NCI-H774 (cell line): ENCODE data around the gene PYGM.

Experiments used
- DNase-seq: peaks from one replicate; lab custom pipeline; 2025; lab: John Stamatoyannopoulos, UW

PYGM gene

GRCh38 chr11:64753380-64754123 lies 6.2 kb downstream of the PYGM start:
- no peak for DNase-seq

DNA sequence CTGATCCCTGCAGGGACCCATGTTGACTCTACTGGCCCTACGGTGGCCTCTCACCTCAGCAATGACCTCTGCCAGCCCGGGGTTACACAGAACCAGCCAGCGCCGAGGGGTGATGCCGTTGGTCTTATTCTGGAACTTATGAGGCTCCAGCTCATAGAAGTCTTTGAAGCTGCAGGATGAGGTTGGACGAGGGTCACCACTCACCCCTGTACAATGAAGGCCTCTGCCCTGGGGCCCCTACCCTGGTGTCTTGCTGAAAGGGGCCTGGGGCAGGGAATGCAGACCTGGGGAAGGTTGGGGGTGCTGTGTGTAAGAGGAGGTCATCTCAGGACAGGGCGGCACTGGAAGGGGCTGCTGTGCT lies 6.8 kb downstream of the PYGM start:
- DNase-seq = no peak

GRCh38 chr11:64752175-64752970 lies 7.4 kb downstream of the PYGM start:
- DNase-seq = no peak

DNA sequence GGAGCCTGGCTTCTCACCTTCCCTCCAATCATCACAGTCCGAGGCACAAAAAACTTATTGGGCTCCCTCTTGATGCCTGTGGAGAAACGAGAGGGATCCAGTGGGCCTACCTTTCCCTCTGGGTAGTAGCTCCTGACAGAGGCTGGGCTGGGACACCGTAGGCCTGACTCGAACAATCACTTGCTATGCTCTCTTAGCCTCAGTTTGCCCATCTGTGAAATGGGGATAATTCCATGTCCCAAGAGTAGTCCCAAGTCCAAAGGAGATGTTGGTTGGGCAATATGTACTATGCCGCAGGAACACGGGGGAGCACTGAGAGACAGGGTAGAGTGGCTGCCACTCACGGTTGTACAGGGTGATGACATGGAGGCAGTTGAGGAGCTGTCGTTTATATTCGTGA lies 8.2 kb downstream of the PYGM start:
- no peak for DNase-seq

DNA sequence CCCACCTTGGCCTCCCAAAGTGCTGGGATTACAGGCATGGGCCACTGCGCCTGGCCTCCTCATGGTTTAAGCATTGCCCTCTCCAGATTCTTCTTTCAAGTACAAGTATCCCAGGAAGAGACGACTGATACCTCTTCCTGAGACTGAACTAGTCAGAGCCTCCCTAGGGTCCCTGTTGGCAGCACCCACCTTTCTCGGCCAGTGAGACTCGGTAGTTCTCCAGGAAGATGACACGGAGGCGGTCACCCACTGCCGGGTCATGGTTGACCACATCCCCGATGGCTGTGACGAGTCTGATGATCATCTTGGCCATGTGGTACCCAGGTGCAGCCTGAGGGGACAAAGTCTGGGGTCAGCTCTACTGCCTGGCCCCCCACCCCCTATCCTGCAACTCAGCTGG lies 8.6 kb downstream of the PYGM start:
- DNase-seq = no peak

DNA sequence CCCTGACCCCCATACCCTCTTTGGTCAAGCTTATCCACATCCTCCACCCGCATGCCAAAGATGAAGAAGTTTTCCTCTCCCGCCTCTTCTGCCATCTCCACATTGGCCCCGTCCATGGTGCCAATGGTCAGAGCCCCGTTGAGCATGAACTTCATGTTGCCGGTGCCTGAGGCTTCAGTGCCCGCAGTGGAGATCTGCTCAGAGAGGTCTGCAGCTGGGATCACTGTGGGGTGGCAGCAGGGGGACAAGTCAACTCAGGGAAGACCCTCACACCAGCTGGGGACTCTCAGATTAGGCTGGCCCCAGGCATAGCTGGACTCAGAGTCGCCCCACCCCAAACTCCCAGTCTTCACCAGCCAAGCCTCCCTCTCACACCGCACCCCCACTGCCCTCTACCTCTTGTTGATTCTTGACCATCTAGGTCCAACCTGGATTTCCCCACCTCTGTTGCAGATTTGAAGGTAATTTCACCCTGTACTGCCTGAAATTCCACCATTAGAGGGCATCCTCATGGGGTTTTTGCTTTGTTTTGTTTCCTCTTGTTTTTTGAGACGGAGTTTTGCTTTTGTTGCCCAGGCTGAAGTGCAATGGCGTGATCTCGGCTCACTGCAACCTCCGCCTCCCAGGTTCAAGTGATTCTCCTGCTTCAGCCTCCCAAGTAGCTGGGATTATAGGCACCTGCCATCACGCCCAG lies 9.3 kb downstream of the PYGM start:
- DNase-seq = no peak

DNA sequence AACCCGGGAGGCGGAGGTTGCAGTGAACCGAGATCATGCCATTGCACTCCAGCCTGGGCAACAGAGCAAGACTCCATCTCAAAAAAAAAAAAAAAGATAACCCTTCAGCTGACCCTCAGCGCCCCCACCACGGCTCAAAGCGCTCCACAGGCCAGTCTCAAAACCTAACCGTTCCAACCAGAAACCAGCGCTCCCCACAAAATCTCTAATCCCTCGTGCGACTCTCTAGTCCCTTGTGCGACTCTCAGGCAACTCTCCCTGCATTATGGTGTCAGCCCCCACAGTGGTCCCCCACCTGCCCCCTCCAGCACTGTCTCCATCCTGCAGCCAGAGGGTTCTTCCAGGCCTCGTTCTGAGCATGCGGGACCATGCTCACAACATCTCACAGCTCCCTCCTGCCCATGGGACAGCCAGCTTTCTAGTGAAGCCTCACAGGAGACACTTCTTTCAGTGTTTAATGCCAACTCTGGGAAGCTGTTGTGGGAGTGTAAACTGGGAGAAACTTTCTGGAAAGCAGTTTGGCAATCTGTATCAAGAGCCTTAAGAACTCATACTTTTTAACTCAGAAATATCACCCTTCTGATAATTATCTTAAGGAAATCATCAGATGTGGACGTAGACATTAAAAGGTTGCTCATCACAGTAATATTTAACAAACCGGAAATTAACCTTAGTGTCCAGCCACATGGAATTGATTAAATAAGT lies 11.7 kb downstream of the PYGM start:
- DNase-seq = no peak

DNA sequence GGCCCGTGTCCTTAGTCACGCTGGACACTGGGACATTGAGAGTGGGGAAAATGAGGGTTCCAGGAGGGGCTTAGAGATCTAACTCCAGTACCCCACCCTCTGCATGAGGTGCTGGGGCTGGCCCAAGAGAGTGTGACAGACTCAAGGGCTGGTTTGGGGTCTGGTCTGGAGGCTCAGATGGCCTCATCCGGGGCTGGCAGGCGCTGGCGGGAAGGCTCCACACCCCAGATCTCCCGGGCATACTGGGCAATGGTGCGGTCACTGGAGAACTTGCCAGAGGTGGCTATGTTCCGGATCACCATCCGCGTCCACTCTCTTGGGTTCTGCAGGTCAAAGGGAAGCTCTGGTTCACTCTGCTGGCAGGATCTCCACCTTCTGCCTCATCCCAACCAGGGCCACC lies 13.3 kb downstream of the PYGM start:
- DNase-seq = no peak

- no peak for DNase-seq
Observed at GRCh38 chr11:64745521-64746328, 14.0 kb downstream of the PYGM start.

- DNase-seq = no peak
Observed at GRCh38 chr11:64745189-64745520, 14.6 kb downstream of the PYGM start.

DNA sequence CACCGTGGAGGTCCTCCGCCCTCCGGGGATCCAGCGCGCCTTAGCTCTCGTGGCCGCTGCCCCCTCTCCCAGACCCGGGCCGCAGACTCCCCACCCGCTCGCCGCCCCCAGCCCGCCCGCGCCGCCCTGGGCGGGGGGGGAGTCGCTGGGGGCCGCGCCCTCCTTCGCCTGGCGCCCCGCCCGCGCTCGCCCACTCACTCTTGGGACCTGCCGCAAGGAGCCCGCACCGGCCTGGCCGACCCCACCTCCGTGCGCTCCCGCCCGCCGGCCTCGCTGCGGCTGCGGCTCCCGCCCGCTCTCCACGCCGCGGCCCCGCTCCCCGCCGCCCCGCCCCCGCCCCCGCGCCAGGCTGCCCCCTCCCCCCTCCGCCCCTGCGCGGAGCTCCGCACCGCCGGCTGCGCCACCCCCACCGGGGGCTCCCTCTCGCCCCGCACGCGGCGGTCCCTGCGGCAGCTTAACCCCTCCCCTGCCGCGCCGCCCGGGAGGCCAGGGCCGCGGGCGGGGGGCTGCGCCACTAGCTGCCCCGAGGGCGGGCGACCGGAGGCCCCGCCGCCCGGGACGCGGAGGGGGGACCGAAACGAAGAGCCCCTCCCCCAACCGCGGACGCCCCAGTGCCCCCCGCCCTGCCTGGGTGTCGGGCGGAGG lies 15.1 kb downstream of the PYGM start:
- DNase-seq = no peak

- DNase-seq = no peak
Observed at GRCh38 chr11:64743591-64744543, 15.9 kb downstream of the PYGM start, which contains the start of gene RASGRP2. Gene RASGRP2 (minus strand): TSS chr11:64744142. CDS start chr11:64742866, 1,276 bp downstream.

- no peak for DNase-seq
Observed at GRCh38 chr11:64742889-64743590, 16.7 kb downstream of the PYGM start.

DNA sequence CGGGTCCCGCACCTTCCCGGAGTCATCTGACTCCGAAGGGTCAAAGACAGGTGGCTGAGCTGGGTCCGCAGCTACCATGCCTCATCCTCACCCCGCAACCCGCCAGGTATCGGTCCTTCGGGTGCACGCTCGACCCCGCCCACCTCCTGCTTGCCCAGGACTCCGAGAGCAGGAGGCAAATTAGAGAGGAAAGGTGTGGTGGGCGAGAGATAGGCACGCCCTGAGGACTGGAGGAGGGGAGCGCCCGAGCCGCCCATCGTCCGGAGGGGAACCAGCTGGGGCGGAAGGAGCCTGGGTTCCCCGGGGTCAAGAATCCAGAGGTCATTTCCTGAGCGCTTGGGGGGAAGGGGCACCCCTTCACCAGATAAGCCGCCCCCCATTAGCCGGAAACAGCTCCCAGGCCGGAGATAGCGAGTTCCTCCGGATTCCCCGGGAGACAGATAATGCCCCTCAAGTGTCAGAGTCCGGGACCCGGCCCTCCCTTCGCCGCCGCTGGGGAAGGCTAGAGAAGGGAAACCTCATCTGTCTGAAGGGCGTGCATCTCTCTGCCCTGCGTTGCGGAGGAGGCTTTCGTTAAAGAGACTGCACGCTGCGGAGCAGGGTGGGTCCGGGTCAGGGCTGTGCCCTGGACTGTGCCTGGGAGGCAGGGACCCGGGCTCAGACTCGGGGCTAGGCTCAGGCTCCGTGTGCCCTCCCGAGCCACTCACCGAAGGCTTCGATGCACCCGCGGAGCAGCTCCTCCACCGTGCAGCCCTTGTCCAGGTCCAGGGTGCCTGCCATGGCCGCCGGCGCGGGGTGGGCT lies 17.5 kb downstream of the PYGM start:
- DNase-seq = no peak

DNA sequence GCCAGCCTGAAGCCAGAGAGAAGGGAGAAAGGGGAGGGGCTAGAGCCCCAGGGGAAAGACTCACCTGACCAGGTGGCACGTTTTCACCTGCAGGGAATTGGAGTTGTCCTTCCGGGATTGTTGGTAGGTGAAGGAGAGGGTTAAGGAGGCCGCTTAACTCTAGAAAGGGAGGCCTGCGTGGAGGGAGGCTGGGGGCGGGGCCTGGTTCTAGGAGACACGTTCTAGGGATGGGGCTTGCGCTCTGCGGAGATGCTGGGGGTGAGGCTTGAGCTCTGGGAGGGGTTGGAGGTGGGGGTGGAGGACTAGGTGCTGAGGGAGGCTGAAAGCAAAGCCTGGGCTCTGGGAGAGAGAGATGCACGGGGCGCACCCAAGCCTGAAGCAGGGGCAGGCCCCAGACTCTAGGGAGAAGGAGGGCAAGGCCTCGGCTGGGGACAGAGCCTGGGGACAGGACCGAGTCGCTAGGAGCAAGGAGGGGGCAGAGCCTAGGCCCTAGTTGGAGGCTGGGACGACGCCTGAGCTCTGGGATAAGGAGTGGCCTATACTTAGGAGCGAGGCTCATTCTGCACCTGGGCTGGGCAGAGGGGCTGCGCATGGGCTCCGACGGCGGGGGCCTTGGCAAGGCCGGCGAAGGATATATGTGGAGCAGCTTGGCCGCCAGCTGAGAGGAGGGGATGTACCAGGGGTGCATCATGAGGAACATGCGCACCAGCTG lies 18.2 kb downstream of the PYGM start:
- no peak for DNase-seq

GRCh38 chr11:64739871-64740270 lies 19.9 kb downstream of the PYGM start:
- DNase-seq = no peak

DNA sequence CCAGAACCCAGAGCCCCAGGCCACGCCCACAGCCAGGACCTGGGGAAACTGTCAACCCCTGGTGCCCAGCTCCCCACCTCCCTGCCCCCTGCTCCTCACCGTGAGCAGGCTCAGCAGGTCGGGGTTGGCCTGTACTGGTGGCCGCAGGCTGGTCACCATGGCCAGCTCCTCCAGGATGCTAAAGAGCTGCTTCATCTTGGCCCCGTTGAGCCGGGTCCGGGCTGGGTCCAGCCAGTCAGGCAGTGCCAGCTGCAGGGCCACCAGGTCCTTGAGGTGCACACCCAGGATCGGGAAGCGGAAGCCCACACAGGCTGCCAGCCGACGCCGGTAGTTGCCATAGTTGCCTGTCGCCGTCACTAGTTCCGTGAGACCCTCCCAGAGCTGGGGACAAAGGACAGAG lies 23.1 kb downstream of the PYGM start:
- DNase-seq = no peak
